ENCODE measurements around the gene FGFR4. TPM values are rescaled to one million over a fixed set of nuclear protein-coding genes. Genes with fewer than 3 reads are reported as not detected.

The FGFR4 gene
- polyA plus RNA-seq, 1 experiment = 5.8 TPM

DNA sequence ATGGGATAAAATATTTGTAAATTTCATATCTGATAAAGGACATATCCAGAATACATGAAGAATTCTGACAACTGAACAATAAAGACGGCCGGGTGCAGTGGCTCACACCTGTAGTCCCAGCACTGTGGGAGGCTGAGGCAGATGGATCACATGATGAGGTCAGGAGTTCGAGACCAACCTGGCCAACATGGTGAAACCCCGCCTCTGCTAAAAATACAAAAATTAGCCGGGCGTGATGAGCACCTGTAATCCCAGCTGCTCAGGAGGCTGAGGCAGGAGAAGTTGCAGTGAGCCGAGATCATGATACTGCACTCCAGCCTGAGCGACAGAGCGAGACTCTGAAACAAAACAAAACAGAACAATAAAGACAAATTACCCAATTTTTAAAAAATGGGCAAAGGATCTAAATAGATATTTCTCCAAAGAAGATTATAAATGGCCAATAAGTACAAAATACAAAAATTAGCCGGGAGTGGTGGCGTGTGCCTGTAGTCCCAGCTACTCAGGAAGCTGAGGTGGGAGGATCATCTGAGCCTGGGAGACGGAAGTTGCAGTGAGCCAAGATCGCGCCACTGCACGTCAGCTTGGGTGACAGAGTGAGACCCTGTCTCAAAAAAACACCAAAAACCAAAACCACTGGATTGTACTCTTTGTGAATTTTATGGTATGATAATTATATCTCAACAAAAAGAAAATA is 37.2 kb downstream of the FGFR4 start:
- POLR2A ChIA-PET = no interaction called here
- Histone ChIP-seq H3K27me3 (ENCODE audit: control insufficient read depth, insufficient read depth, low read length) (peaks cover 2% of the 10 kb centered on the region), H3K4me3 (ENCODE audit: low read depth, low read length) (no peak overlapping the region), H3K9me3 (ENCODE audit: control insufficient read depth, insufficient read depth, low read length) (no peaks in the 10 kb centered on the region), H3K27ac (ENCODE audit: low read depth, low read length) (no peak overlapping the region)
- CTCF ChIA-PET = interaction anchor here (1.0 to 1.1 kb wide), 2 partner anchors 10 to 13 kb away, joined by 4 to 6 read pairs; no protein-coding TSS in a partner anchor
- no peak for DNase-seq (ENCODE audit: low read depth, low spot score)
- TF ChIP-seq, protein P1, sequence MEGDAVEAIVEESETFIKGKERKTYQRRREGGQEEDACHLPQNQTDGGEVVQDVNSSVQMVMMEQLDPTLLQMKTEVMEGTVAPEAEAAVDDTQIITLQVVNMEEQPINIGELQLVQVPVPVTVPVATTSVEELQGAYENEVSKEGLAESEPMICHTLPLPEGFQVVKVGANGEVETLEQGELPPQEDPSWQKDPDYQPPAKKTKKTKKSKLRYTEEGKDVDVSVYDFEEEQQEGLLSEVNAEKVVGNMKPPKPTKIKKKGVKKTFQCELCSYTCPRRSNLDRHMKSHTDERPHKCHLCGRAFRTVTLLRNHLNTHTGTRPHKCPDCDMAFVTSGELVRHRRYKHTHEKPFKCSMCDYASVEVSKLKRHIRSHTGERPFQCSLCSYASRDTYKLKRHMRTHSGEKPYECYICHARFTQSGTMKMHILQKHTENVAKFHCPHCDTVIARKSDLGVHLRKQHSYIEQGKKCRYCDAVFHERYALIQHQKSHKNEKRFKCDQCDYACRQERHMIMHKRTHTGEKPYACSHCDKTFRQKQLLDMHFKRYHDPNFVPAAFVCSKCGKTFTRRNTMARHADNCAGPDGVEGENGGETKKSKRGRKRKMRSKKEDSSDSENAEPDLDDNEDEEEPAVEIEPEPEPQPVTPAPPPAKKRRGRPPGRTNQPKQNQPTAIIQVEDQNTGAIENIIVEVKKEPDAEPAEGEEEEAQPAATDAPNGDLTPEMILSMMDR (IDR thresholded peaks at IDR 0.05; ENCODE audit: low read depth, low read length) = no peak

DNA sequence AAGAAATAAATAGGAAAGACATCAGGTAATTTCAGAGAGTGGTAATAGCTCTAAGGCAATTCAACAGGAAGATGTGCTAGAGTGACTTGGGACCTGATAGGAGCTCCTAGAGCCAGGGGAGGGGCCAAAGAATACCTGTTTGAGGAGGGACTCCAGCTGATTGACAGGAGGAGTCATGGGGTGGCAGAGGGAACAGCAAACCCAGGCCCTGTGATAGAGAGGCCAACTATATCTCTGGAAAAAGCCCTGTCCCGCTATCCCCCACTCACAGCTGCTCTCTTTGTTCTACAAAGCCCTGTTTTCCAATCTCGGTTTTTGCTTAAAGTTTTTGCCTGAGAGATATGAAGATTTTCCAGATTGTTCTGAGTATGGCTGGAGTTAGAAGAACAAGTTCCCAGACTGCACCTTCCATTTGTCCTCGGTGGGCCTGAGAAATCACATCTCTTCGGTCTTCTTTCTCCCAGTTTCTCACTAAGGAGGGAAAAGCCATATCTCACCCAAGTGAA is 37.8 kb downstream of the FGFR4 start:
- H3K27me3 ChIP-seq (ENCODE audit: control insufficient read depth, insufficient read depth, low read length) = peaks cover 2% of the 10 kb centered on the region
- no peak for DNase-seq (ENCODE audit: low read depth, low spot score)
- H3K9me3 ChIP-seq (ENCODE audit: control insufficient read depth, insufficient read depth, low read length) = no peaks in the 10 kb centered on the region
- no peak overlapping the region for H3K27ac ChIP-seq (ENCODE audit: low read depth, low read length)
- ChIA-PET POLR2A (no interaction called here), CTCF (interaction anchor here (1.0 to 1.1 kb wide), 2 partner anchors 10 to 12 kb away, joined by 4 to 6 read pairs; no protein-coding TSS in a partner anchor)
- H3K4me3 ChIP-seq (ENCODE audit: low read depth, low read length) = no peak overlapping the region
- TF ChIP-seq, protein P1 (IDR thresholded peaks at IDR 0.05; ENCODE audit: low read depth, low read length) = no peak

DNA sequence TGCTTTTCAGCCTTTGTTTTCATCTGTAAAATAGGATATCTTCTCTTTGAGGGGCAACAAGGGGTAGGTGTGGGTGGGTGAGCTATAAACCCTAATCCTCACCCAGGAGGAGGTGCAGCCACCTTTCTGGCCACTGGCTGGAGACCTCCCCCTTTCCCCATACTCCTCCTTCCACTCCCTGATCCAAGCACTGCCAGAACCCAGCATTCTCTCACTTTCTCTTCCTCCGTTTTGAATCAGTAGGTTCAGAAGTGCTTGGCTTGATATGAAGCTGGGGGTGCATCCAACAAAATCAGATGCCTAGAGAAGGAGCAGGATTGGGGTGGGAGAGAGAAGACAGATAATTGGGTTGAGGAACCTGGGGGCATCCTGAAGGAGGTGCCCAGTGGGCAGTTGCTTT is 40.1 kb downstream of the FGFR4 start:
- TF ChIP-seq, protein P1 (IDR thresholded peaks at IDR 0.05; ENCODE audit: low read depth, low read length) = no peak
- no peak overlapping the region for H3K27ac ChIP-seq (ENCODE audit: low read depth, low read length)
- H3K4me3 ChIP-seq (ENCODE audit: low read depth, low read length) = no peak overlapping the region
- ChIA-PET POLR2A (no interaction called here), CTCF (interaction anchor here (0.5 to 1.3 kb wide), 7 partner anchors 9 to 466 kb away, joined by 3 to 5 read pairs (median 3); no protein-coding TSS in a partner anchor)
- no peaks in the 10 kb centered on the region; the same call in 1 of the 2 replicates for H3K9me3 ChIP-seq (ENCODE audit: control insufficient read depth, insufficient read depth, low read length)
- H3K27me3 ChIP-seq (ENCODE audit: control insufficient read depth, insufficient read depth, low read length) = peaks cover 2% of the 10 kb centered on the region
- DNase-seq (ENCODE audit: low read depth, low spot score) = no peak

DNA sequence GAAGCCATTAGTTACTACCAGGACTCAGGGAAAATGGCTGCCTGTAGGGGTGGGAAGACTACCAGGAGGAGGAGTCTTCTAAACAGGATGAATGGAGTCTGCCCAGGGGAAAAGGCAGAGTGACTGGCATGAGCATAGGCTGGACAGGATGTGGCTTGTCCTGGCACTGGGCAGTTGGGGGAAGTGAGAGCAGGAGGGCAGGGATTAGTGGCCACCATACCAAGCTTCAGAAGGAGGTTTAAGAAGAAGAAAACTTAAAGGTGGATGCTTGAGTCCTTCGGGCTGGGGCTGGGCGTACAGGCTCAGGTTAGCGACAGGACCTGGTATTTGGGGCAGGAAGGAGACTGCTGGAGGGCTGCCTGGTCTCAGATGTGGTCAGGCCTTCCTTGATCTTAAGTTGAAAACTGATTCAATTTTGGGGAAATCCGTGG is 41.9 kb downstream of the FGFR4 start:
- DNase-seq (ENCODE audit: low read depth, low spot score) = no peak
- TF ChIP-seq, protein P1 (IDR thresholded peaks at IDR 0.05; ENCODE audit: low read depth, low read length) = no peak
- Histone ChIP-seq H3K4me3 (ENCODE audit: low read depth, low read length) (no peak overlapping the region), H3K27ac (ENCODE audit: low read depth, low read length) (no peak overlapping the region), H3K9me3 (ENCODE audit: control insufficient read depth, insufficient read depth, low read length) (no peaks in the 10 kb centered on the region; the same call in 1 of the 2 replicates), H3K27me3 (ENCODE audit: control insufficient read depth, insufficient read depth, low read length) (no peaks in the 10 kb centered on the region)
- CTCF ChIA-PET = no interaction called here
- POLR2A ChIA-PET = no interaction called here
